ENCODE measurements around the gene FSD1L.
"Not testable (repeated sequence)": the region's sequence is repeated elsewhere in the genome, so short reads cannot be mapped to it uniquely, and the experiment has no call there.

FSD1L gene

GRCh38 chr9:105496826-105497225 lies 49.0 kb downstream of the FSD1L start:
- DNase-seq: no peak

GRCh38 chr9:105497704-105498103 lies 49.9 kb downstream of the FSD1L start:
- DNase-seq: no peak

- peak; percentile 7 for DNase-seq
Measured at GRCh38 chr9:105500108-105500766, 52.4 kb downstream of the FSD1L start.

GRCh38 chr9:105501414-105501813 lies 53.6 kb downstream of the FSD1L start:
- DNase-seq: no peak

- no peak for DNase-seq
Measured at GRCh38 chr9:105502276-105502675, 54.4 kb downstream of the FSD1L start.

- peak; percentile 28 for DNase-seq
Measured at GRCh38 chr9:105503881-105504280, 56.0 kb downstream of the FSD1L start.

- DNase-seq: no peak
Measured at GRCh38 chr9:105507096-105507790, 59.4 kb downstream of the FSD1L start.

- no peak for DNase-seq
Measured at GRCh38 chr9:105508530-105508929, 60.7 kb downstream of the FSD1L start.

GRCh38 chr9:105510024-105510423 lies 62.2 kb downstream of the FSD1L start:
- peak; percentile 65 for DNase-seq

- DNase-seq: no peak
Measured at GRCh38 chr9:105511446-105511845, 63.6 kb downstream of the FSD1L start.

GRCh38 chr9:105515811-105516413 lies 68.1 kb downstream of the FSD1L start:
- DNase-seq: no peak

GRCh38 chr9:105519710-105520369 lies 72.0 kb downstream of the FSD1L start:
- DNase-seq: not testable (repeated sequence)

GRCh38 chr9:105520992-105521391 lies 73.2 kb downstream of the FSD1L start:
- not testable (repeated sequence) for DNase-seq

- DNase-seq: not testable (repeated sequence)
Measured at GRCh38 chr9:105522618-105523385, 75.0 kb downstream of the FSD1L start.

- no peak for DNase-seq
Measured at GRCh38 chr9:105531530-105531929, 83.7 kb downstream of the FSD1L start.

- peak; percentile 71 for DNase-seq
Measured at GRCh38 chr9:105535920-105536668, 88.3 kb downstream of the FSD1L start.

GRCh38 chr9:105539452-105539851 lies 91.6 kb downstream of the FSD1L start:
- DNase-seq: no peak

GRCh38 chr9:105541838-105542237 lies 94.0 kb downstream of the FSD1L start:
- DNase-seq: no peak

GRCh38 chr9:105554042-105554441 lies 106.2 kb downstream of the FSD1L start:
- no peak for DNase-seq

GRCh38 chr9:105557804-105558610 lies 110.2 kb downstream of the FSD1L start, which contains the start of gene FKTN:
Gene FKTN, plus strand, starts transcription at chr9:105558131. Its CDS starts 16,902 bp downstream, at chr9:105575033.
- peak; percentile 87 for DNase-seq

GRCh38 chr9:105572455-105572854 lies 124.6 kb downstream of the FSD1L start:
- DNase-seq: no peak

Data from fibroblast of skin of back (primary cell).